HepG2 (cell line): Measurements from ENCODE around the gene ST6GALNAC2. TPM values are rescaled to one million over a fixed set of nuclear protein-coding genes. Genes with fewer than 3 reads are reported as not detected.

Experiments
- ARNT2 ChIP-seq: sonication (generic); formaldehyde crosslinking; IDR thresholded peaks from 2 replicates; pipeline ENCODE4 v1.8.0; 2022; ENCODE audit warnings: mild to moderate bottlenecking, low read depth, missing genetic modification reagents, moderate library complexity
- CHCHD3 ChIP-seq: sonication (generic); formaldehyde crosslinking; IDR thresholded peaks from 2 replicates; pipeline ENCODE4 v1.8.0; 2022; ENCODE audit warnings: mild to moderate bottlenecking, missing genetic modification reagents, moderate library complexity
- ELF1 ChIP-seq: sonication (generic); formaldehyde crosslinking; IDR thresholded peaks from 2 replicates; pipeline ENCODE4 v1.4.0; 2020; ENCODE audit warnings: missing genetic modification reagents
- KDM3A ChIP-seq: IDR thresholded peaks from 2 replicates; pipeline ENCODE4 v1.6.1; 2018; ENCODE audit warnings: low read depth, missing compliant biosample characterization
- SMAD1 ChIP-seq: sonication (generic); formaldehyde crosslinking; IDR thresholded peaks from 2 replicates; pipeline ENCODE4 v1.4.0; 2020; ENCODE audit warnings: missing genetic modification reagents, low read depth, mild to moderate bottlenecking, borderline replicate concordance
- SOX5 ChIP-seq: IDR thresholded peaks from 2 replicates; pipeline ENCODE4 v1.6.1; 2016; ENCODE audit warnings: borderline replicate concordance
- ZNF441 ChIP-seq: sonication (generic); formaldehyde crosslinking; IDR thresholded peaks from 2 replicates; pipeline ENCODE4 v1.7.0; 2021; ENCODE audit warnings: missing genetic modification reagents, borderline replicate concordance
- ZNF468 ChIP-seq: sonication (generic); formaldehyde crosslinking; IDR thresholded peaks from 2 replicates; pipeline ENCODE4 v1.8.0; 2022; ENCODE audit warnings: mild to moderate bottlenecking, moderate library complexity, missing genetic modification reagents
- ZNF777 ChIP-seq: sonication (generic); formaldehyde crosslinking; IDR thresholded peaks from 2 replicates; pipeline ENCODE4 v1.4.0; 2020; ENCODE audit warnings: missing genetic modification reagents
- polyA plus RNA-seq, 8 experiments: library from polyadenylated mRNA; depleted of rRNA in 3 of 8; stranded (reverse) in 7 of 8; unstranded in 1 of 8; fragments of >200 nt; fragmentation: Illumina TruSeq in 4 of 8; extraction: Trizol in 4 of 8; gene quantifications; 2 replicates each; pipeline versions ENCODE4 v1.2.1 to v1.2.3, GENCODE V29; 2011 to 2016; ENCODE audit warnings: low read depth in 4 of 8, missing spikeins in 1 of 8, mixed read lengths in 1 of 8; ENCODE audit not compliant: insufficient read depth in 1 of 8
- total RNA-seq, 5 experiments: library from RNA; depleted of rRNA; stranded (reverse); fragments of >200 nt; fragmentation: Illumina TruSeq; extraction: Trizol; gene quantifications; 2 replicates each; pipeline ENCODE4 v1.2.3, GENCODE V29; 2016; ENCODE audit warnings: low read depth in 1 of 5
- TF ChIP-seq, protein P1 (sequence below): sonication (generic); formaldehyde crosslinking; conservative IDR thresholded peaks from 2 replicates; pipeline ENCODE4 v1.4.0; 2020; ENCODE audit warnings: missing genetic modification reagents
- TF ChIP-seq, protein P2 (sequence below): sonication (generic); formaldehyde crosslinking; IDR thresholded peaks from 2 replicates; pipeline ENCODE4 v1.4.0; 2020; ENCODE audit warnings: mild to moderate bottlenecking, missing genetic modification reagents
- TF ChIP-seq, protein P3 (sequence below): sonication (generic); formaldehyde crosslinking; IDR thresholded peaks from 2 replicates; pipeline ENCODE4 v1.4.0; 2020; ENCODE audit warnings: low read depth, missing genetic modification reagents
- TF ChIP-seq, protein P4 (sequence below): sonication (generic); formaldehyde crosslinking; IDR thresholded peaks from 2 replicates; pipeline ENCODE4 v1.4.0; 2020; ENCODE audit warnings: mild to moderate bottlenecking, missing genetic modification reagents
- TF ChIP-seq, protein P5 (sequence below): sonication (generic); formaldehyde crosslinking; IDR thresholded peaks from 2 replicates; pipeline ENCODE4 v1.5.0; 2020; ENCODE audit warnings: mild to moderate bottlenecking, missing genetic modification reagents
- TF ChIP-seq, protein P6 (sequence below): sonication (generic); formaldehyde crosslinking; IDR thresholded peaks from 2 replicates; pipeline ENCODE4 v1.5.1; 2020; ENCODE audit warnings: missing genetic modification reagents, mild to moderate bottlenecking, borderline replicate concordance

Gene ST6GALNAC2
- total and polyA plus RNA-seq, 2 of the 13 experiments (the other 11 are each of a cell fraction or from before 2014, with no cell fraction given): 0.12 to 0.49 TPM

DNA sequence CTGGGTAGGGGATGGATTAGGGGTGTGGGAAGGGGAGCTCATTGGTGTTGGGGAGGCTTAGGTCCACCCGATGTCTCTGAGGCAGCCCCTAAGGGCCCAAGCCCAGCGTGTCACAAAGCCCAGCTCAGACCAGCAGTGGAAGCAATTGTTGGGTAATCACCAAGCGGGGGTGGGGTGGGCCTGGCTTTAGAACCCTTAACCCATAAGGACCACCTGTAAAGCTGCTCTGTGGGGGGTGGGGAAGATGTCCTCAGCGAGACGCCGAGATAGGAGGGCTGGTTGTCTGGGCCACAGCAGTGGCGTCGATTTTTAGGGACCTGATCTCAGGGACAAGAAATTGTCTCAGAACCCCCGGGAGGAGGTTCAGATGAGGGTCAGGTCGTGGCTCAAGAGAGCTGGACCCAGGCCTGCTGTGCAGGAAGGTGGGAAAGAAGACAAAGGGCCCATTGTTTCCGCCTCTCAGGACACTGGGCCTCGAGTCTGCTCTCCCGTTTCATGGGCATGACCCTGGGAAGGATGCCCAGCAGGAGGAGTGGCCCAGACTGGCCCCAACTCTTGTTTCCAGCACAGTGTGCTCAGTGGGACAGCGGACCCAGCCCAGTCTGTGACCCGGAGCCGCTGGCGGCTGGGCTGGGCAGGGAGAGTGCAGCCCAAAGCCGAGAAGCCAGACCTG is 15.9 kb downstream of the ST6GALNAC2 start (continued):
- TF ChIP-seq, protein P1, sequence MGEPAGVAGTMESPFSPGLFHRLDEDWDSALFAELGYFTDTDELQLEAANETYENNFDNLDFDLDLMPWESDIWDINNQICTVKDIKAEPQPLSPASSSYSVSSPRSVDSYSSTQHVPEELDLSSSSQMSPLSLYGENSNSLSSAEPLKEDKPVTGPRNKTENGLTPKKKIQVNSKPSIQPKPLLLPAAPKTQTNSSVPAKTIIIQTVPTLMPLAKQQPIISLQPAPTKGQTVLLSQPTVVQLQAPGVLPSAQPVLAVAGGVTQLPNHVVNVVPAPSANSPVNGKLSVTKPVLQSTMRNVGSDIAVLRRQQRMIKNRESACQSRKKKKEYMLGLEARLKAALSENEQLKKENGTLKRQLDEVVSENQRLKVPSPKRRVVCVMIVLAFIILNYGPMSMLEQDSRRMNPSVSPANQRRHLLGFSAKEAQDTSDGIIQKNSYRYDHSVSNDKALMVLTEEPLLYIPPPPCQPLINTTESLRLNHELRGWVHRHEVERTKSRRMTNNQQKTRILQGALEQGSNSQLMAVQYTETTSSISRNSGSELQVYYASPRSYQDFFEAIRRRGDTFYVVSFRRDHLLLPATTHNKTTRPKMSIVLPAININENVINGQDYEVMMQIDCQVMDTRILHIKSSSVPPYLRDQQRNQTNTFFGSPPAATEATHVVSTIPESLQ (CRISPR knock-in tag): no peak
- TF ChIP-seq, protein P2, sequence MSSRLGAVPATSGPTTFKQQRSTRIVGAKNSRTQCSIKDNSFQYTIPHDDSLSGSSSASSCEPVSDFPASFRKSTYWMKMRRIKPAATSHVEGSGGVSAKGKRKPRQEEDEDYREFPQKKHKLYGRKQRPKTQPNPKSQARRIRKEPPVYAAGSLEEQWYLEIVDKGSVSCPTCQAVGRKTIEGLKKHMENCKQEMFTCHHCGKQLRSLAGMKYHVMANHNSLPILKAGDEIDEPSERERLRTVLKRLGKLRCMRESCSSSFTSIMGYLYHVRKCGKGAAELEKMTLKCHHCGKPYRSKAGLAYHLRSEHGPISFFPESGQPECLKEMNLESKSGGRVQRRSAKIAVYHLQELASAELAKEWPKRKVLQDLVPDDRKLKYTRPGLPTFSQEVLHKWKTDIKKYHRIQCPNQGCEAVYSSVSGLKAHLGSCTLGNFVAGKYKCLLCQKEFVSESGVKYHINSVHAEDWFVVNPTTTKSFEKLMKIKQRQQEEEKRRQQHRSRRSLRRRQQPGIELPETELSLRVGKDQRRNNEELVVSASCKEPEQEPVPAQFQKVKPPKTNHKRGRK: no peak
- TF ChIP-seq ZNF441 (CRISPR knock-in tag) (no peak), SMAD1 (0 out of 2 replicates have a peak, but pooled peaks have one; percentile 70), KDM3A (CRISPR knock-in tag) (peak; percentile 92; the same call in 1 of the 2 replicates), ZNF777 (CRISPR knock-in tag) (no peak), ARNT2 (CRISPR knock-in tag) (no peak), CHCHD3 (CRISPR knock-in tag) (no peak), SOX5 (CRISPR knock-in tag) (peak; percentile 78), ZNF468 (0 out of 2 replicates have a peak, but pooled peaks have one; percentile 70), ELF1 (CRISPR knock-in tag) (no peak)
- TF ChIP-seq, protein P3, sequence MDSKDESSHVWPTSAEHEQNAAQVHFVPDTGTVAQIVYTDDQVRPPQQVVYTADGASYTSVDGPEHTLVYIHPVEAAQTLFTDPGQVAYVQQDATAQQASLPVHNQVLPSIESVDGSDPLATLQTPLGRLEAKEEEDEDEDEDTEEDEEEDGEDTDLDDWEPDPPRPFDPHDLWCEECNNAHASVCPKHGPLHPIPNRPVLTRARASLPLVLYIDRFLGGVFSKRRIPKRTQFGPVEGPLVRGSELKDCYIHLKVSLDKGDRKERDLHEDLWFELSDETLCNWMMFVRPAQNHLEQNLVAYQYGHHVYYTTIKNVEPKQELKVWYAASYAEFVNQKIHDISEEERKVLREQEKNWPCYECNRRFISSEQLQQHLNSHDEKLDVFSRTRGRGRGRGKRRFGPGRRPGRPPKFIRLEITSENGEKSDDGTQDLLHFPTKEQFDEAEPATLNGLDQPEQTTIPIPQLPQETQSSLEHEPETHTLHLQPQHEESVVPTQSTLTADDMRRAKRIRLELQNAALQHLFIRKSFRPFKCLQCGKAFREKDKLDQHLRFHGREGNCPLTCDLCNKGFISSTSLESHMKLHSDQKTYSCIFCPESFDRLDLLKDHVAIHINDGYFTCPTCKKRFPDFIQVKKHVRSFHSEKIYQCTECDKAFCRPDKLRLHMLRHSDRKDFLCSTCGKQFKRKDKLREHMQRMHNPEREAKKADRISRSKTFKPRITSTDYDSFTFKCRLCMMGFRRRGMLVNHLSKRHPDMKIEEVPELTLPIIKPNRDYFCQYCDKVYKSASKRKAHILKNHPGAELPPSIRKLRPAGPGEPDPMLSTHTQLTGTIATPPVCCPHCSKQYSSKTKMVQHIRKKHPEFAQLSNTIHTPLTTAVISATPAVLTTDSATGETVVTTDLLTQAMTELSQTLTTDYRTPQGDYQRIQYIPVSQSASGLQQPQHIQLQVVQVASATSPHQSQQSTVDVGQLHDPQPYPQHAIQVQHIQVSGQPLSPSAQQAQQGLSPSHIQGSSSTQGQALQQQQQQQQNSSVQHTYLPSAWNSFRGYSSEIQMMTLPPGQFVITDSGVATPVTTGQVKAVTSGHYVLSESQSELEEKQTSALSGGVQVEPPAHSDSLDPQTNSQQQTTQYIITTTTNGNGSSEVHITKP: 0 out of 2 replicates have a peak, but pooled peaks have one; percentile 28
- TF ChIP-seq, protein P4, sequence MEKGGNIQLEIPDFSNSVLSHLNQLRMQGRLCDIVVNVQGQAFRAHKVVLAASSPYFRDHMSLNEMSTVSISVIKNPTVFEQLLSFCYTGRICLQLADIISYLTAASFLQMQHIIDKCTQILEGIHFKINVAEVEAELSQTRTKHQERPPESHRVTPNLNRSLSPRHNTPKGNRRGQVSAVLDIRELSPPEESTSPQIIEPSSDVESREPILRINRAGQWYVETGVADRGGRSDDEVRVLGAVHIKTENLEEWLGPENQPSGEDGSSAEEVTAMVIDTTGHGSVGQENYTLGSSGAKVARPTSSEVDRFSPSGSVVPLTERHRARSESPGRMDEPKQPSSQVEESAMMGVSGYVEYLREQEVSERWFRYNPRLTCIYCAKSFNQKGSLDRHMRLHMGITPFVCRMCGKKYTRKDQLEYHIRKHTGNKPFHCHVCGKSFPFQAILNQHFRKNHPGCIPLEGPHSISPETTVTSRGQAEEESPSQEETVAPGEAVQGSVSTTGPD (CRISPR knock-in tag): no peak
- TF ChIP-seq, protein P5, sequence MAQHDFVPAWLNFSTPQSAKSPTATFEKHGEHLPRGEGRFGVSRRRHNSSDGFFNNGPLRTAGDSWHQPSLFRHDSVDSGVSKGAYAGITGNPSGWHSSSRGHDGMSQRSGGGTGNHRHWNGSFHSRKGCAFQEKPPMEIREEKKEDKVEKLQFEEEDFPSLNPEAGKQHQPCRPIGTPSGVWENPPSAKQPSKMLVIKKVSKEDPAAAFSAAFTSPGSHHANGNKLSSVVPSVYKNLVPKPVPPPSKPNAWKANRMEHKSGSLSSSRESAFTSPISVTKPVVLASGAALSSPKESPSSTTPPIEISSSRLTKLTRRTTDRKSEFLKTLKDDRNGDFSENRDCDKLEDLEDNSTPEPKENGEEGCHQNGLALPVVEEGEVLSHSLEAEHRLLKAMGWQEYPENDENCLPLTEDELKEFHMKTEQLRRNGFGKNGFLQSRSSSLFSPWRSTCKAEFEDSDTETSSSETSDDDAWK (CRISPR knock-in tag): no peak
- TF ChIP-seq, protein P6, sequence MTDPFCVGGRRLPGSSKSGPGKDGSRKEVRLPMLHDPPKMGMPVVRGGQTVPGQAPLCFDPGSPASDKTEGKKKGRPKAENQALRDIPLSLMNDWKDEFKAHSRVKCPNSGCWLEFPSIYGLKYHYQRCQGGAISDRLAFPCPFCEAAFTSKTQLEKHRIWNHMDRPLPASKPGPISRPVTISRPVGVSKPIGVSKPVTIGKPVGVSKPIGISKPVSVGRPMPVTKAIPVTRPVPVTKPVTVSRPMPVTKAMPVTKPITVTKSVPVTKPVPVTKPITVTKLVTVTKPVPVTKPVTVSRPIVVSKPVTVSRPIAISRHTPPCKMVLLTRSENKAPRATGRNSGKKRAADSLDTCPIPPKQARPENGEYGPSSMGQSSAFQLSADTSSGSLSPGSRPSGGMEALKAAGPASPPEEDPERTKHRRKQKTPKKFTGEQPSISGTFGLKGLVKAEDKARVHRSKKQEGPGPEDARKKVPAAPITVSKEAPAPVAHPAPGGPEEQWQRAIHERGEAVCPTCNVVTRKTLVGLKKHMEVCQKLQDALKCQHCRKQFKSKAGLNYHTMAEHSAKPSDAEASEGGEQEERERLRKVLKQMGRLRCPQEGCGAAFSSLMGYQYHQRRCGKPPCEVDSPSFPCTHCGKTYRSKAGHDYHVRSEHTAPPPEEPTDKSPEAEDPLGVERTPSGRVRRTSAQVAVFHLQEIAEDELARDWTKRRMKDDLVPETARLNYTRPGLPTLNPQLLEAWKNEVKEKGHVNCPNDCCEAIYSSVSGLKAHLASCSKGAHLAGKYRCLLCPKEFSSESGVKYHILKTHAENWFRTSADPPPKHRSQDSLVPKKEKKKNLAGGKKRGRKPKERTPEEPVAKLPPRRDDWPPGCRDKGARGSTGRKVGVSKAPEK (CRISPR knock-in tag): no peak
